ENCODE data around the gene SULF2. TPM values are rescaled to one million over a fixed set of nuclear protein-coding genes. Genes with fewer than 3 reads are reported as not detected.

The SULF2 gene
- total RNA-seq, 1 experiment from 2014 or later = 82.2 TPM

DNA sequence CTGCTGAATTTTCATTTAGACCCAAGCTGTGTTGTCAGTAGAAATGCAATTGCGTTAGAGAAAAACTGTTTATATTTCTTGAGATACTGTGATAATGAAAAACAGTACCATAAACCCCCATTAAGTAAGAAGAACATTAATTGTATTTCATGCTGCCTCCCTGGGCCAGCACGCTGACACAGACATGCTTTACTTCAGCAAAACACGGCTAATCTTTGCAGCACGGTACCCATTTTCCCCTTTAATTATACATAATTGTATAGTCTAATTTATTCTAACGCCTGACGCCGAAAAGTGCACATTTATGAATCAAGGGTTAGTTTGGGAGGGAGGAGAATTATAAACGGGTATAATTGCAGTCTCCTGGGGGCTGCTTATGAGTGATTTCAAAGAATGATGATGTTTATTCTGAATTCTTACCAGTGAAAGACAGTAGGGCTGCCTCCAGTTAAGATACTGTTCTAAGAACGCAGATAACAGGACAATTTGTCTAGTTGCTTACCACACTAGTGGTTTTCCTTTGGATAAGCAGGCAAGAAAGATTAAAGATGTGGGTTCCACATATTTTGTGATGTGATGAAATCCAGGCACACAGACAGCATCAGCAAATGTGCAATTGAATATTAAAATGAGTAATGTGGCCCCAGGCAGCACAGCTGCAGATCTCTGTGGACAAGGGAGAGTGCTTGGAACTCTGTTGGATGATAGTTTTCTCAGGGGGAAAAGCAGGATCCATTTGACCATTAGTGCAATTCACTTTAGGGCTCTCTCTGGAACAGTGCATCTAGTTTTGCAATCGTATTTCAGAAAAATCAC is 4.7 kb upstream of the SULF2 start:
- Mint-ChIP-seq H3K9me3 (ENCODE audit: unreplicated experiment) (no peaks in the 10 kb centered on the region), H3K36me3 (ENCODE audit: insufficient read depth, unreplicated experiment) (peaks cover 7% of the 10 kb centered on the region), H3K27me3 (ENCODE audit: insufficient read depth, unreplicated experiment) (no peaks in the 10 kb centered on the region), H3K4me3 (ENCODE audit: unreplicated experiment) (peak overlapping the region; percentile 77), H3K4me1 (ENCODE audit: insufficient read depth, unreplicated experiment) (peaks cover 40% of the 10 kb centered on the region), H3K27ac (ENCODE audit: low read depth, unreplicated experiment) (peak overlapping the region; percentile 94)
- ChIA-PET POLR2A (interaction anchor here (0.7 to 2.8 kb wide), 12 partner anchors 19 to 831 kb away, joined by 3 to 23 read pairs (median 4); no protein-coding TSS in a partner anchor), CTCF (interaction anchor here (0.8 to 1.4 kb wide), 3 partner anchors 138 to 831 kb away, joined by 4 read pairs; no protein-coding TSS in a partner anchor)
- intact Hi-C loops (cut with micrococcal nuclease) = loop anchor here (1.0 to 5.0 kb wide), 2 partner anchors 492 to 831 kb away; no protein-coding TSS in a partner anchor
- peak; percentile 90 for DNase-seq (ENCODE audit: unreplicated experiment)
- no TSS peak for BruUV-seq (replicated peaks)
- TF ChIP-seq, protein P1, sequence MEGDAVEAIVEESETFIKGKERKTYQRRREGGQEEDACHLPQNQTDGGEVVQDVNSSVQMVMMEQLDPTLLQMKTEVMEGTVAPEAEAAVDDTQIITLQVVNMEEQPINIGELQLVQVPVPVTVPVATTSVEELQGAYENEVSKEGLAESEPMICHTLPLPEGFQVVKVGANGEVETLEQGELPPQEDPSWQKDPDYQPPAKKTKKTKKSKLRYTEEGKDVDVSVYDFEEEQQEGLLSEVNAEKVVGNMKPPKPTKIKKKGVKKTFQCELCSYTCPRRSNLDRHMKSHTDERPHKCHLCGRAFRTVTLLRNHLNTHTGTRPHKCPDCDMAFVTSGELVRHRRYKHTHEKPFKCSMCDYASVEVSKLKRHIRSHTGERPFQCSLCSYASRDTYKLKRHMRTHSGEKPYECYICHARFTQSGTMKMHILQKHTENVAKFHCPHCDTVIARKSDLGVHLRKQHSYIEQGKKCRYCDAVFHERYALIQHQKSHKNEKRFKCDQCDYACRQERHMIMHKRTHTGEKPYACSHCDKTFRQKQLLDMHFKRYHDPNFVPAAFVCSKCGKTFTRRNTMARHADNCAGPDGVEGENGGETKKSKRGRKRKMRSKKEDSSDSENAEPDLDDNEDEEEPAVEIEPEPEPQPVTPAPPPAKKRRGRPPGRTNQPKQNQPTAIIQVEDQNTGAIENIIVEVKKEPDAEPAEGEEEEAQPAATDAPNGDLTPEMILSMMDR (IDR thresholded peaks at IDR 0.05; ENCODE audit: unreplicated experiment) = no peak

DNA sequence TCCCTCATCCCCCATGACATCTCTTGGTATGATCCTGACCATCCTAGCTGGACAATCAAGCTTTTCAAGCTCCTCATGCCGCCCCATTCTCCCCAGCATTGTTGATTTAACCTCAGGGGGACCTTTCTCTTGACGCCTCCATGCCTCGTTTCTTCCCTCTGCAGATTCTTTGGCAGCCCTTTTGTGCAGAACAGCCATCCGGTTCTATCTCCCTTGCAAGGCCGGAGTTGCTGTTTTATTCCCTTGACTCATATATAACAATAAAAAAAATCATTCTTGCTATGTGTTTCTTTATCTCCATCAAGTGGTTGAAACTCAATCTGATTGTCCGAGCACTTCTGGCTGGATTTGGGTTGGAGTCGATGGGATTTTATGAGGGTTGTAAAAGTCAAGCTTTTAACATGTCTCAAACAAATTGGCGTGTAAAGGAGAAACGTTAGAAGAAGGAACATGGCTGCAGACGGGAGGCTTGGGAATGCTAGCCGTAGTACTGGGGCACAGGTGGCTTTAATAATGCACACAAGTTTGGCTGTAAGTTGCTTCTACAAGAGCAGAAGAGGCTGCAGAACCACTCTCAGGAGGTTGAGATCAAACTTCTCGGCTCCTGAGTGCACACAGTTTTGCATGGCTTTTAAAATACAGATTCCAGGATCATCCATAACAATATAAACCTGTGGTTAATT is 3.9 kb upstream of the SULF2 start:
- H3K4me3 Mint-ChIP-seq (ENCODE audit: unreplicated experiment) = no peak overlapping the region
- peak overlapping the region; percentile 94 for H3K27ac Mint-ChIP-seq (ENCODE audit: low read depth, unreplicated experiment)
- BruUV-seq (replicated peaks) = no TSS peak
- no peak for DNase-seq (ENCODE audit: unreplicated experiment)
- ChIA-PET CTCF (interaction anchor here (0.5 to 1.4 kb wide), 5 partner anchors 125 to 833 kb away, joined by 3 to 15 read pairs (median 3); no protein-coding TSS in a partner anchor), POLR2A (interaction anchor here (0.6 to 2.8 kb wide), 6 partner anchors 138 to 1111 kb away, joined by 3 to 23 read pairs (median 4); no protein-coding TSS in a partner anchor)
- peaks cover 43% of the 10 kb centered on the region for H3K4me1 Mint-ChIP-seq (ENCODE audit: insufficient read depth, unreplicated experiment)
- intact Hi-C loops (cut with micrococcal nuclease) = no loop called here
- peaks cover 11% of the 10 kb centered on the region for H3K36me3 Mint-ChIP-seq (ENCODE audit: insufficient read depth, unreplicated experiment)
- H3K9me3 Mint-ChIP-seq (ENCODE audit: unreplicated experiment) = no peaks in the 10 kb centered on the region
- TF ChIP-seq, protein P1 (IDR thresholded peaks at IDR 0.05; ENCODE audit: unreplicated experiment) = no peak
- no peaks in the 10 kb centered on the region for H3K27me3 Mint-ChIP-seq (ENCODE audit: insufficient read depth, unreplicated experiment)

DNA sequence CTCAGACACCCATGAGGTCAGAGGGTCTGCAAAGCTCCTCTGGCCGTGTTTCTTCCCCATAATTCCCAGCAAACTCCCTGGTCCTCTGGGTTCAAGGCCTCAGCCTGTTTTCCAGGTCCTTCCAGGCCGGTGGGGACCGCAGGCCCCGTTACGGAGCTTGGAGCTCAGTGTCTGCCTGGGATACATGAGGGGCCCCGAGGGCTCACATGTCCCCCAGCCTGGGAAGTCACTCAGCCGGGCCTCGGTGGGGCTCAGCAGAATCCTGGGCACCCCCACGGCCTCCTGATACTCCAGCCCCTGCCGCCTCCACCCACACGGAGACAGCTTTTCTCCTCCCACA is 3.4 kb upstream of the SULF2 start:
- Mint-ChIP-seq H3K4me3 (ENCODE audit: unreplicated experiment) (no peak overlapping the region), H3K4me1 (ENCODE audit: insufficient read depth, unreplicated experiment) (peaks cover 46% of the 10 kb centered on the region), H3K36me3 (ENCODE audit: insufficient read depth, unreplicated experiment) (peaks cover 14% of the 10 kb centered on the region), H3K27me3 (ENCODE audit: insufficient read depth, unreplicated experiment) (no peaks in the 10 kb centered on the region), H3K9me3 (ENCODE audit: unreplicated experiment) (no peaks in the 10 kb centered on the region), H3K27ac (ENCODE audit: low read depth, unreplicated experiment) (peak overlapping the region; percentile 94)
- DNase-seq (ENCODE audit: unreplicated experiment) = no peak
- ChIA-PET POLR2A (interaction anchor here (0.6 to 2.8 kb wide), 7 partner anchors 56 to 1111 kb away, joined by 3 to 23 read pairs (median 3); no protein-coding TSS in a partner anchor), CTCF (interaction anchor here (0.6 to 1.2 kb wide), 5 partner anchors 10 to 833 kb away, joined by 3 to 15 read pairs (median 3); no protein-coding TSS in a partner anchor)
- intact Hi-C loops (cut with micrococcal nuclease) = no loop called here
- TF ChIP-seq, protein P1 (IDR thresholded peaks at IDR 0.05; ENCODE audit: unreplicated experiment) = no peak
- BruUV-seq (replicated peaks) = no TSS peak

DNA sequence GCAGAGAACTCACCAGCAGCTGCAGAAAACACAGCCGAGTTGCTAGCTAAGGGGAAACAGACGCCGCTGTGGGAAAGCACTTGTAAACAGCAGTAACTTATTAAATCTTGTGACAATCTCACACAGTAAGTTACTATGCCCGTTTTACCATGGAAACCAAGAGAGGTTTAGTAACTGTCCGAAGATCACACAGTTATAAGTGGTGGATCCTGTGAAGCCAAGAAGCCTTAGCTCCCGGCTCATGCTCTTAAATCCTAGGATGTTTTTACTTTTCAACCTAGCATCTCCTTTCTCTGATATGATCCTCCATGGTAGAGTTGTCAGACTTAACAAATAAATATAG is 1.5 kb upstream of the SULF2 start:
- Mint-ChIP-seq H3K4me1 (ENCODE audit: insufficient read depth, unreplicated experiment) (peaks cover 59% of the 10 kb centered on the region), H3K9me3 (ENCODE audit: unreplicated experiment) (no peaks in the 10 kb centered on the region), H3K27ac (ENCODE audit: low read depth, unreplicated experiment) (peak overlapping the region; percentile 55), H3K27me3 (ENCODE audit: insufficient read depth, unreplicated experiment) (no peaks in the 10 kb centered on the region), H3K36me3 (ENCODE audit: insufficient read depth, unreplicated experiment) (peaks cover 9% of the 10 kb centered on the region), H3K4me3 (ENCODE audit: unreplicated experiment) (peak overlapping the region; percentile 72)
- no TSS peak for BruUV-seq (replicated peaks)
- intact Hi-C loops (cut with micrococcal nuclease) = loop anchor here (1.0 to 2.0 kb wide), 5 partner anchors 68 to 835 kb away; no protein-coding TSS in a partner anchor
- ChIA-PET CTCF (interaction anchor here (0.6 to 2.6 kb wide), 64 partner anchors 9 to 1118 kb away, joined by 3 to 68 read pairs (median 4); no protein-coding TSS in a partner anchor), POLR2A (interaction anchor here (0.6 to 2.7 kb wide), 35 partner anchors 8 to 838 kb away, joined by 3 to 50 read pairs (median 4); no protein-coding TSS in a partner anchor)
- no peak for DNase-seq (ENCODE audit: unreplicated experiment)
- TF ChIP-seq, protein P1 (IDR thresholded peaks at IDR 0.05; ENCODE audit: unreplicated experiment) = no peak
